ENCODE results near the gene COQ5.

DNA sequence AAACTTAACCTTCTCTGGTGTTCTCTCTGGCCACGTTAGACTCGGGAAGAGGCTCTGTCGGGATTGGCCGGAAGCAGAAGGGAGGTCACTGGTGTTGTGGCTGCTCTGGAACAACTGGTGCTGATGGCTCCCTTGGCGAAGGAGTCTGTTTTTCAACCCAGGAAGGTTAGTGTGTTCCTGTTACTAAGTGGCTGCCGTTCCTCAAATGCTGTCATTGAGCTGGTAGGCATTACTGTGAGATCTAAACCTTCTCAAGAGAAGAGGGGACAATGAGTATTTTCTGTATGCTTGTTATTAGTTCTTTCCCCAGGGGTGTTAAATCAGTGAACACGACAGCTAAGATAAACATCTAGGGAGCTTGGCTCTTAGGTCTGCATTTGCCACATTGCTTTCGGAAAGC is 33.9 kb upstream of the COQ5 start:
- TF ChIP-seq, protein P1, sequence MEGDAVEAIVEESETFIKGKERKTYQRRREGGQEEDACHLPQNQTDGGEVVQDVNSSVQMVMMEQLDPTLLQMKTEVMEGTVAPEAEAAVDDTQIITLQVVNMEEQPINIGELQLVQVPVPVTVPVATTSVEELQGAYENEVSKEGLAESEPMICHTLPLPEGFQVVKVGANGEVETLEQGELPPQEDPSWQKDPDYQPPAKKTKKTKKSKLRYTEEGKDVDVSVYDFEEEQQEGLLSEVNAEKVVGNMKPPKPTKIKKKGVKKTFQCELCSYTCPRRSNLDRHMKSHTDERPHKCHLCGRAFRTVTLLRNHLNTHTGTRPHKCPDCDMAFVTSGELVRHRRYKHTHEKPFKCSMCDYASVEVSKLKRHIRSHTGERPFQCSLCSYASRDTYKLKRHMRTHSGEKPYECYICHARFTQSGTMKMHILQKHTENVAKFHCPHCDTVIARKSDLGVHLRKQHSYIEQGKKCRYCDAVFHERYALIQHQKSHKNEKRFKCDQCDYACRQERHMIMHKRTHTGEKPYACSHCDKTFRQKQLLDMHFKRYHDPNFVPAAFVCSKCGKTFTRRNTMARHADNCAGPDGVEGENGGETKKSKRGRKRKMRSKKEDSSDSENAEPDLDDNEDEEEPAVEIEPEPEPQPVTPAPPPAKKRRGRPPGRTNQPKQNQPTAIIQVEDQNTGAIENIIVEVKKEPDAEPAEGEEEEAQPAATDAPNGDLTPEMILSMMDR (IDR thresholded peaks at IDR 0.05; ENCODE audit: low read length), result no peak
- TF ChIP-seq EZH2 (optimal IDR thresholded peaks at IDR 0.05; ENCODE audit: low read depth, low read length) (no peak), EZH2phosphoT487 (IDR thresholded peaks at IDR 0.05; ENCODE audit: low read length) (no peak)

Data from MM.1S (cell line).